ENCODE data around the gene SEC14L3.

SEC14L3 gene

DNA sequence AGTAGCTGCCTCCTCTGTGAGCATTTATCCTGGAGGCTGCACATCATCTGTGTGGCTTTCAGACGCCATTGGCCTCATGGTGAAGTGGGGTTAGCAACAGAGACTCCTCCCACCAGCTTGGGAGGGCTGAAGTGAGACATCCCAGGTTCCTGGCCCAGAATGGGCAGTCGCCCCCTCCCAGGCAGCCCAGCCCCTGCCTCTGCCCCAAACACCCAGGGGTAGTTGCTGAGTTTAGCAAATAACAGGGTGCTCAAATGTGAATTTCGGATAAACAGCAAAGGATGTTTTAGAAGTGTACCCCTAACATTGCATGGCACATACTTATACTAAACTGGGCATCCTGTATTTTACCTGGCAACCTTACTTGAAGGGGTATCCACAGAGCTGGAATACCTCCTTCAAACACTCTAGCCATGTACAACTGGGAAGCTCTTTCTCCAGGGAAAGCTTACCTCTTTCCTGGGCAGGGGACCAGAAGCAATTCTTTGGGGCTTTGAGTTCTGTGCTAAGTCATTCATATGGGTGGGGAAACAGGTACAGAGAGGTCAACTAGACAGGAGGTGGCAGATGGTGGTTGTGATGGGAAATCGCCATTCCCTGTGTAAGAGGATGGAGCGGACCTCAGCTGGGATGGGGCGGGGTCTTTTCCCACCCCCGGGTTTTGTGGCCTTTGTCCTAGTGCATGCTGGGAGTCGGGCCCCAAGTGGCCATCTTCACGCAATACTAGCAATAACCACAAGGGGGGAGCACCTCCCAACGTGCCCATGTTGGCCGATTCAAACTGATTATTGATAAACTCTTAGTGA lies 27.0 kb downstream of the SEC14L3 start:
- DNase-seq (ENCODE audit: low read depth), result no peak

- DNase-seq (ENCODE audit: low read depth), result no peak
These were observed 30.7 kb downstream of the SEC14L3 start for GRCh38 chr22:30441088-30441487.

DNA sequence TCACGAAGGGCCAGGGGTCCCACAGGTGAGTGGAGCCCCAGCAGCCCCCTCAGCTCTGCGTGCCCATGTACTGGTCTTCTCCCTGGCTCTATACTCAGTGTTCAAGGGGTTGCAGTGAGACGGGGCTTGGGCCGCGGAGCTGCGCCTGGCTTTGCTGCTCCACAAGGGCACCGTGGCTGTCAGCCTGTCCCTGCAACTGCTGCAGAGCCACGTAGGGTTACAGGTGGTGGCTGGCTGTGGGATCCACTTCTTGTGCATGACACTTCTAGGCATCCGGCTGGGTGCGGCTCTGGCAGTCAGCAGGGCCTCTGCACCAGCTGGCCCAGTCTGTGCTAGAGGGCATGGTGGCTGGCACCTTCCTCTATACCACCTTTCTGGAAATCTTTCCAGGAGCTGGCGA lies 32.0 kb downstream of the SEC14L3 start:
- DNase-seq (ENCODE audit: low read depth), result no peak

- DNase-seq (ENCODE audit: low read depth), result no peak
These were observed 32.6 kb downstream of the SEC14L3 start for GRCh38 chr22:30439226-30439625.

- no peak for DNase-seq (ENCODE audit: low read depth)
These were observed 33.3 kb downstream of the SEC14L3 start for GRCh38 chr22:30438559-30438958.

DNA sequence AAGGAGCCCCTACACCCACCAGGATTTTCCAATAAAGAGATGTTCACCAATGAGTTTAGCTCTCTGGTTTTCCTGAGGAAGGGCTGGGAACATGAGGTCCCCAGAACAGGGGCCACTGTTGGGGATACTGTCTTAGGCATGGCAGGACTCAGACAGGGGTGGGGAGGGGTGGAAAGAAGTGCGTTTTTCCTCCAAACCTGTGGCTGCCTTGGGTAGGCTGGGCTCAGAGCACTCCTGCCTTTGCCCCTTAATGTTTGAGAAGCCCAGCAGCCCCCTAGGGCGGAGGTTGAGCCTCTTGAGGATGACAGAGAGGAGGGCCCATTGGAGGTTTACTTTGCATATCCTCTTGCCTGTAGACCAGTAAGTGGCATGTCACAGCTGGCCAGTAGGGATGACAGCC lies 35.6 kb downstream of the SEC14L3 start:
- DNase-seq (ENCODE audit: low read depth), result no peak

- peak; percentile 33 for DNase-seq (ENCODE audit: low read depth)
These were observed 36.1 kb downstream of the SEC14L3 start for GRCh38 chr22:30435674-30436126.

DNA sequence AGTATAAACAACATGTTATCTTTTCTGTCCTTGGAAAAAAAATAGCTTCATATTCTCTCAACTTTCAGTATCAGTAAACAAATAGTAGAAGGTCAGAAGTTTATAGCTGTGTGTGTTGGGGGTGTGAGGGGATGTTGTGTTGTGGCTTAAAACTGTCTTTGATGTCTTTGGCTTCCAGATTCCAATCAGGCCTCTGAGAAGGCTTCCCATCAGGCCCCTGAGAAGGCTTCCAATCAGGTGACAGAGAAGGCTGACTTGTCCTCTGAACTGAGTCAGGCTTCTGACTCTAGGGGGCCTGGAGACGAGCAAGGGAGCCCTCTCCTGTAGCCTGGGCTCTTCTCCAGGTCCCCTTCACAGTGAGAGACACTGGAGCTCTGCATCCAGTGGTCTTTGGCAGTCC lies 37.0 kb downstream of the SEC14L3 start:
- no peak for DNase-seq (ENCODE audit: low read depth)

- no peak for DNase-seq (ENCODE audit: low read depth)
These were observed 38.0 kb downstream of the SEC14L3 start for GRCh38 chr22:30433773-30434172.

GRCh38 chr22:30433227-30433626 lies 38.6 kb downstream of the SEC14L3 start:
- no peak for DNase-seq (ENCODE audit: low read depth)

- DNase-seq (ENCODE audit: low read depth), result no peak
These were observed 39.3 kb downstream of the SEC14L3 start for GRCh38 chr22:30432520-30432919.

GRCh38 chr22:30432096-30432495 lies 39.7 kb downstream of the SEC14L3 start:
- DNase-seq (ENCODE audit: low read depth), result no peak

- no peak for DNase-seq (ENCODE audit: low read depth)
These were observed 40.9 kb downstream of the SEC14L3 start for GRCh38 chr22:30430933-30431332.

- no peak for DNase-seq (ENCODE audit: low read depth)
These were observed 41.9 kb downstream of the SEC14L3 start for GRCh38 chr22:30429887-30430286.

- no peak for DNase-seq (ENCODE audit: low read depth)
These were observed 43.9 kb downstream of the SEC14L3 start for GRCh38 chr22:30427871-30428270.

GRCh38 chr22:30426388-30427353 lies 45.1 kb downstream of the SEC14L3 start:
- peak; percentile 62 for DNase-seq (ENCODE audit: low read depth)

GRCh38 chr22:30425616-30426387 lies 46.0 kb downstream of the SEC14L3 start, which contains the start of gene MTFP1:
MTFP1 (plus strand) TSS chr22:30425768; CDS start chr22:30425880, 112 bp downstream.
- DNase-seq (ENCODE audit: low read depth), result no peak

DNA sequence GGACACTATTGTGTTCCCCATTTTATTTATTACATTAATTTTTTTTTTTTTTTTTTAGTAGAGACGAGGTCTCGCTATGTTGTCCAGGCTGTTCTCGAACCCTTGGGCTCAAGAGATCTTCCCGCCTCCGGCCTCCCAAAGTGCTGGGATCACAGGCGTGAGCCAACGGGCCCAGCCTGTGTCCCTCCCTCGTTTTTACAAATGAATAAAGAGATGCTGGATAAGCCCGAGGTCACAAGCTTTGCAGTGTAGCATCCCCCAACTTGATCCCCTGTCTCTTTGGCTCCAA lies 46.5 kb downstream of the SEC14L3 start:
- DNase-seq (ENCODE audit: low read depth), result no peak

GRCh38 chr22:30424534-30425326 lies 47.1 kb downstream of the SEC14L3 start:
- no peak for DNase-seq (ENCODE audit: low read depth)

GRCh38 chr22:30423959-30424533 lies 47.8 kb downstream of the SEC14L3 start:
- DNase-seq (ENCODE audit: low read depth), result peak; percentile 83
